CD4-positive, alpha-beta T cell treated with Interleukin-17A for 1 hour (primary cell): Measurements from ENCODE around the gene NEXMIF.
"Not testable (repeated sequence)": the region's sequence is repeated elsewhere in the genome, so short reads cannot be mapped to it uniquely, and the experiment has no call there.

ENCODE experiments used
- DNase-seq: peaks from one replicate; pipeline ENCODE4 v3.0.0-alpha.2; 2020

NEXMIF gene

DNA sequence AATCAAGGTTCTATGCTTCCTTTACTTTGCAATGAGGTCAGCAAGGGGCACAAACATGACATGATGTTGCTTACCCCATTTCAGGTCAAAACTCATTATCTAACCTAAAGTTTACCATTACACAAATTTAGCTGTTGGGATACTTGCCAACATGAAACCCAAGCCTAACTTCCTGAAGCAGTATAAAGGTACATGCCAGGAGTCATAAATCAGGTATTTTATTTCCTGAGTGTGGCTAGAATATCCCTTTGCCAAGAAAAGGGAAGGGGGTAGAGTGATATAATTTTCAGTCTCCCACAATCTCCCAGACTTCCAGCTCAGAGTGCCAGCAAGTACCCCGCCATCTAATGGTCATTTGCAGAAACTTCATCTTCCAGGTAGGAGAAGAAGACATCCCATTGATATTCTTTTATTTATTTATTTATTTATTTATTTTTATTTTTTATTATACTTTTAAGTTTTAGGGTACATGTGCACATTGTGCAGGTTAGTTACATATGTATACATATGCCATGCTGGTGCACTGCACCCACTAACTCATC is 136.6 kb downstream of the NEXMIF start:
- DNase-seq, result no peak

DNA sequence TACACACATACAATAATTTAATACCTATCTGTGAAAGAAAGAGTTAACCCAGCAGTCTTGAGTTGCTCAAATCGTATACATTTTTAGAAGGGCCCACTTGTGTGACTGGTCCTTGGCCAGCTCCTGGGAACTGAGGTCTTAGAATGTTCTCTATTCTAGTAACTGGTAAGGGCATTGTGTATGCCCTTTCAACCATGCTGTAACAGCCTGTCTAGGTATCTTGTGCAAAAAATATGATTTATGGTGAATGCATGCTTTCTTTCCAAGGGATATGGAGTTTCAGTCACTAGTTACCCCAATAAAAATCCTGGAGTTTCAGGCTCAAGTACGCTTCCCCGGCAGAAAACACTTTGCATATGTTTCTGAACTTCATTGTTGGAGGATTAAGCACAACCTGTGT is 140.6 kb downstream of the NEXMIF start:
- DNase-seq, result no peak

DNA sequence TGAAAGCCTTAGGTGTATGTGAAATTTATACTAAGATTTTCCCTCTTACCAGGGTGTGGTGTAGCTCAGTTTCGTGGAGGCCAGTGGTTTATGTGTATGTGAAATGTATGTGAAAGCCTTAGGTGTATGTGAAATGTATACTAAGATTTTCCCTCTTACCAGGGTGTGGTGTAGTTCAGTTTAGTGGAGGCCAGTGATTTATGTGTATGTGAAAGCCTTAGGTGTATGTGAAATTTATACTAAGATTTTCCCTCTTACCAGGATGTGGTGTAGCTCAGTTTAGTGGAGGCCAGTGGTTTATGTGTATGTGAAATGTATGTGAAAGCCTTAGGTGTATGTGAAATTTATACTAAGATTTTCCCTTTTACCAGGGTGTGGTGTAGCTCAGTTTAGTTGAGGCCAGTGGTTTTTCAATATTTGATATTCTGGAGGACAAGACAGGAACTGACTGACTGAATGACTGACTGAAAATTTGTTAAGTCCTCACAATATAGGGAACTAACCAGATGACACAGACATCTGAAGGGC is 143.7 kb downstream of the NEXMIF start:
- DNase-seq, result no peak

DNA sequence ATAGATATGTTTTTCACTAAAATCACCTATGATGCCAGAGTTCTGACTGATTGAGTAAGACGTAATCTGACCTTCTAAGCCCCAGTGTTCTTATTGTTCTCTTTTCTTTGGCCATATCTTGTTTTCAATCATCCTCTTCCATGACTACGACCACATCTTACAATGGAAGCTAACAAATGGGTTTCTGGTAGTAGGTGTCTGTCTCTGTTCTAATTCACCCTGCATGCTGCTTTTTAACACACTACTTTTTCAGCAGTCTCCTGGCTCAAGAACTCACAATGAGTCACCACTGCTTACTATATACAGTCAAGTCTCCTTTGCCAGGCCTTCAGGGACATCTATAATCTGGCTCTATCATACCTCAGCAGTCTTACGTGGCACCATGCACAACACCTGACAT is 146.1 kb downstream of the NEXMIF start:
- no peak for DNase-seq

DNA sequence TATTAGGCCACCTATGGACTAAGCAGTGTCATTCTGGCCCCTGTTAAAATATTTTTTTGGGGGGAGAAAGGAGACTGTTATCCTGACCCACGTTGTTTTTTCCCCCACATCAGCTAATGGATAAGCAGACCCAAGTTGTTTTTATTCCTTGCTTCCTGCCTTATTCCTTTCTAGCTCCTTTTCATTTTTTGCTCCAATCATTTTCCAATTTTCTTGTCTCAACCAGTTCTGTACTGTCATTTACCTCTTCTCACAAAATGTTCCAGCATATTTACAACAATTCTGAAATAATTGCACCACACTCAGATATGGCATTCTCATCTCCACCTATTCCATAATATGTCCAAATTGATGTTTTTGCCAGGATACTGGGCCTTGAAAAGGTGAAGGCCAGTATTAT is 150.3 kb downstream of the NEXMIF start:
- DNase-seq, result no peak

DNA sequence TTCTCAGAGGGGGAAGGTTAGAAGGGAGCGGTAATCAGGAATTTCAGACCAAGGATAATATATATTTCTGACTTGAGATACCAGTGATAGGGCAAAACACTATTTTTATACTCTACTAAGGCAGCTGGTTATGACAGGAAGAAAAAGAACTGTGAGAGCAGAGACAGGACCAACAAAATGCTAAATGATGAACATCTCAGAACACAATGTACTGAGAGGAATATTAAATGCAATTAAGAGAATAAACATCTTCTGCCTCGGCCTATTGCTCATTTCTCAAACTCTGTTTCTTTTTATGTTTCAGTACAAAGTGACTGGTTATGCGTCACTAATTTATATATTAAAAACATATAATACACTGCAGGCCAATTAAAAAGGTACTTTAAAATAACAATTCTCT is 188.8 kb downstream of the NEXMIF start:
- DNase-seq, result no peak

DNA sequence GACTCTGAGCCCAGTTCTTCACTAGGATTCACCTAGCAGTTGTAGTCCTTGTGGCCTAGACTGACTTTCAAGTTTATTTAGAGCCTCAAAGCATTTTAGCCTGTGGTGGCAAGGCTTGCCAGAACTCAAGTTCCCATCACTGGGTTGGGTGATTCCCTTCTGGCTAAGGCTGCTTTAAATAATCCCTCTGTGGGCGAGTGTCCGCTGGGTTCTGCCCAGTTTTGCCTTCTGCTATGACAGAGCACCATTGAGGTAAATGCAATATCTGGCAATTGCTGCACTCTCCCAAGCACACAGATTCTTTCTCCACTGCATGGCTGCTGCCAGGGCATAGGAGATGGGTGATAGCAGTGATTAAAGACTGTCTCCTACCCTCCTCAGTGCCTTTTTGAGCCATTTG is 220.0 kb downstream of the NEXMIF start:
- no peak for DNase-seq

DNA sequence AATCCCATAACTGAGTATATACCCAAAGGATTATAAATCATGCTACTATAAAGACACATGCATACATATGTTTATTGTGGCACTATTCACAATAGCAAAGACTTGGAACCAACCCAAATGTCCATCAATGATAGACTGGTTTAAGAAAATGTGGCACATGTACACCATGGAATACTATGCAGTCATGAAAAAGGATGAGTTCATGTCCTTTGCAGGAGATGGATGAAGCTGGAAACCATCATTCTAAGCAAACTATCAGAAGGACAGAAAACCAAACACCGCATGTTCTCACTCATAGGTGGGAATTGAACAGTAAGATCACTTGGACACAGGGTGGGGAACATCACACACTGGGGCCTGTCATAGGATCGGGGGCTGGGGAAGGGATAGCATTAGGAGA is 223.9 kb downstream of the NEXMIF start:
- DNase-seq, result not testable (repeated sequence)

DNA sequence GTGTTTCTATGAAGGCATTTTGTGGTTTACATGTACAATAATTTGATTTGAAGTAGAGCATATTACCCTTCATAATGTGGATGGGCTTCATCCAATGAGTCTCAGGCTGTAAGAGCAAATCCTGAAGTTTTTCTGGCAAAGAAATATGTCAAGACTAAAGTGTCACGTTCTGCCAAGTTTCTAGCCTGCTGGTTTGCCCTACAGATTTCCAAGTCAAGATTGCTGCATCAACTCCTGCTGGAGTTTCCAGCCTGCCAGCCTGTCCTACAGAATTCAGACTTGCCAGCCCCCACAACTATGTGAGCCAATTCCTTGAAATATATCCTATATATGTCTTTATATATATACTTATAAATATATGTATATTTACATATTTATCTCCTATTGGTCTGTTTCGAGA is 240.8 kb downstream of the NEXMIF start:
- DNase-seq, result no peak
